ENCODE measurements around the gene METTL8.
A peak's percentile ranks its signal among the peaks of the same experiment; 100 is the strongest.

The METTL8 gene

GRCh38 chr2:171441470-171441869 is 7.7 kb upstream of the METTL8 start:
- H3K36me3 ChIP-seq (ENCODE audit: insufficient read depth, low read length): peaks cover 72% of the 10 kb centered on the region

GRCh38 chr2:171436307-171436706 is 2.5 kb upstream of the METTL8 start:
- no peak for ATAC-seq (ENCODE audit: insufficient read depth, low read depth)
- H3K27ac ChIP-seq (ENCODE audit: low read length): no peak overlapping the region
- H3K27me3 ChIP-seq (ENCODE audit: insufficient read depth, low read length, poor library complexity): no peaks in the 10 kb centered on the region
- H2AFZ ChIP-seq (ENCODE audit: low read depth, low read length): no peak overlapping the region
- H3K4me3 ChIP-seq (ENCODE audit: low read depth in 1 of 2, low read length in 2 of 2): no peak overlapping the region
- no peak overlapping the region for H3K9ac ChIP-seq (ENCODE audit: low read depth, low read length)
- no peak for TF ChIP-seq CTCF (IDR thresholded peaks at IDR 0.05; ENCODE audit: borderline replicate concordance, extremely low read depth, low read length, poor library complexity, severe bottlenecking)
- no peak for TF ChIP-seq EZH2 (IDR thresholded peaks at IDR 0.05; ENCODE audit: borderline replicate concordance, low read depth, low read length, severe bottlenecking)
- peaks cover 5% of the 10 kb centered on the region for H3K9me3 ChIP-seq (ENCODE audit: insufficient read depth, low read length, severe bottlenecking)
- H3K4me1 ChIP-seq (ENCODE audit: insufficient read depth, low read length): peaks cover 39% of the 10 kb centered on the region
- H3K36me3 ChIP-seq (ENCODE audit: insufficient read depth, low read length): peaks cover 67% of the 10 kb centered on the region
- H4K20me1 ChIP-seq (ENCODE audit: insufficient read depth, low read length): no peaks in the 10 kb centered on the region; the same call in 1 of the 2 replicates
- no peak overlapping the region for H3K4me2 ChIP-seq (ENCODE audit: insufficient read depth, low read length)
- peaks cover 75% of the 10 kb centered on the region for H3K79me2 ChIP-seq (ENCODE audit: insufficient read depth, low read length)
- no peak for DNase-seq

More at GRCh38 chr2:171441470-171441869, 7.7 kb upstream of the METTL8 start:
- no peak overlapping the region for H3K4me3 ChIP-seq (ENCODE audit: low read depth in 1 of 2, low read length in 2 of 2)
- peaks cover 28% of the 10 kb centered on the region for H3K79me2 ChIP-seq (ENCODE audit: insufficient read depth, low read length)
- no peak overlapping the region for H3K27ac ChIP-seq (ENCODE audit: low read length)
- H2AFZ ChIP-seq (ENCODE audit: low read depth, low read length): no peak overlapping the region
- TF ChIP-seq EZH2 (IDR thresholded peaks at IDR 0.05; ENCODE audit: borderline replicate concordance, low read depth, low read length, severe bottlenecking) (no peak), CTCF (IDR thresholded peaks at IDR 0.05; ENCODE audit: borderline replicate concordance, extremely low read depth, low read length, poor library complexity, severe bottlenecking) (no peak)
- H3K4me1 ChIP-seq (ENCODE audit: insufficient read depth, low read length): no peaks in the 10 kb centered on the region
- H3K27me3 ChIP-seq (ENCODE audit: insufficient read depth, low read length, poor library complexity): no peaks in the 10 kb centered on the region
- DNase-seq (no peak), ATAC-seq (ENCODE audit: insufficient read depth, low read depth) (no peak)
- no peak overlapping the region for H3K4me2 ChIP-seq (ENCODE audit: insufficient read depth, low read length)
- H3K9ac ChIP-seq (ENCODE audit: low read depth, low read length): no peak overlapping the region
- no peaks in the 10 kb centered on the region for H3K9me3 ChIP-seq (ENCODE audit: insufficient read depth, low read length, severe bottlenecking)
- no peaks in the 10 kb centered on the region; the same call in 1 of the 2 replicates for H4K20me1 ChIP-seq (ENCODE audit: insufficient read depth, low read length)

- ATAC-seq (ENCODE audit: insufficient read depth, low read depth): peak; percentile 93
- H3K9me3 ChIP-seq (ENCODE audit: insufficient read depth, low read length, severe bottlenecking): peaks cover 16% of the 10 kb centered on the region
Observed at GRCh38 chr2:171434013-171434989, 511 bp upstream of the METTL8 start, which contains the start of gene DCAF17. Gene DCAF17 (plus strand): TSS chr2:171434226. CDS start chr2:171434578, 352 bp downstream.

More at GRCh38 chr2:171434013-171434989, 511 bp upstream of the METTL8 start, which contains the start of gene DCAF17:
- Histone ChIP-seq H3K27me3 (ENCODE audit: insufficient read depth, low read length, poor library complexity) (no peaks in the 10 kb centered on the region), H3K79me2 (ENCODE audit: insufficient read depth, low read length) (peaks cover 77% of the 10 kb centered on the region), H4K20me1 (ENCODE audit: insufficient read depth, low read length) (no peaks in the 10 kb centered on the region; the same call in 1 of the 2 replicates), H3K27ac (ENCODE audit: low read length) (peak within 1 kb of the TSS; percentile 97), H3K9ac (ENCODE audit: low read depth, low read length) (peak within 1 kb of the TSS; percentile 99), H3K4me1 (ENCODE audit: insufficient read depth, low read length) (peaks cover 39% of the 10 kb centered on the region), H2AFZ (ENCODE audit: low read depth, low read length) (peak within 1 kb of the TSS; percentile 81), H3K36me3 (ENCODE audit: insufficient read depth, low read length) (peaks cover 55% of the 10 kb centered on the region), H3K4me2 (ENCODE audit: insufficient read depth, low read length) (peak within 1 kb of the TSS; percentile 74), H3K4me3 (ENCODE audit: low read depth in 1 of 2, low read length in 2 of 2) (peak within 1 kb of the TSS; percentile 33 to 81)
- peak; percentile 4 for TF ChIP-seq CTCF (IDR thresholded peaks at IDR 0.05; ENCODE audit: borderline replicate concordance, extremely low read depth, low read length, poor library complexity, severe bottlenecking)
- TF ChIP-seq EZH2 (IDR thresholded peaks at IDR 0.05; ENCODE audit: borderline replicate concordance, low read depth, low read length, severe bottlenecking): no peak
- peak; percentile 96 for DNase-seq

All from DND-41 (cell line).